ENCODE data around the gene MRC1.

The MRC1 gene

GRCh38 chr10:17795813-17796594 lies 13.1 kb upstream of the MRC1 start:
- DNase-seq, result no peak

- DNase-seq, result no peak
Measured at GRCh38 chr10:17801507-17801906, 7.6 kb upstream of the MRC1 start.

GRCh38 chr10:17802350-17802749 lies 6.8 kb upstream of the MRC1 start:
- no peak for DNase-seq

- DNase-seq, result no peak
Measured at GRCh38 chr10:17802976-17803375, 6.2 kb upstream of the MRC1 start.

- DNase-seq, result no peak
Measured at GRCh38 chr10:17805330-17805729, 3.8 kb upstream of the MRC1 start.

GRCh38 chr10:17805921-17806577 lies 3.1 kb upstream of the MRC1 start:
- DNase-seq, result no peak

GRCh38 chr10:17811146-17811865 lies 2.2 kb downstream of the MRC1 start:
- no peak for DNase-seq

- DNase-seq, result no peak
Measured at GRCh38 chr10:17814973-17815372, 5.8 kb downstream of the MRC1 start.

GRCh38 chr10:17816199-17816598 lies 7.1 kb downstream of the MRC1 start:
- no peak for DNase-seq

GRCh38 chr10:17817316-17817715 lies 8.2 kb downstream of the MRC1 start:
- no peak for DNase-seq

GRCh38 chr10:17817790-17818189 lies 8.6 kb downstream of the MRC1 start:
- DNase-seq, result no peak

GRCh38 chr10:17819836-17820235 lies 10.7 kb downstream of the MRC1 start:
- no peak for DNase-seq

GRCh38 chr10:17820943-17821342 lies 11.8 kb downstream of the MRC1 start:
- DNase-seq, result no peak

GRCh38 chr10:17821893-17822292 lies 12.7 kb downstream of the MRC1 start:
- DNase-seq, result no peak

- no peak for DNase-seq
Measured at GRCh38 chr10:17831341-17831740, 22.2 kb downstream of the MRC1 start.

- DNase-seq, result no peak
Measured at GRCh38 chr10:17831896-17832295, 22.7 kb downstream of the MRC1 start.

GRCh38 chr10:17833656-17834055 lies 24.5 kb downstream of the MRC1 start:
- no peak for DNase-seq

- no peak for DNase-seq
Measured at GRCh38 chr10:17835688-17836087, 26.5 kb downstream of the MRC1 start.

GRCh38 chr10:17836942-17837341 lies 27.8 kb downstream of the MRC1 start:
- no peak for DNase-seq

GRCh38 chr10:17838080-17838648 lies 29.0 kb downstream of the MRC1 start:
- no peak for DNase-seq

- no peak for DNase-seq
Measured at GRCh38 chr10:17841050-17841449, 31.9 kb downstream of the MRC1 start.

GRCh38 chr10:17842641-17843040 lies 33.5 kb downstream of the MRC1 start:
- no peak for DNase-seq

GRCh38 chr10:17847585-17848296 lies 38.6 kb downstream of the MRC1 start:
- no peak for DNase-seq

Measured in right forelimb (tissue), 1 donor.